Activated CD4-positive, alpha-beta T cell treated with anti-CD3 and anti-CD28 coated beads, Interleukin-2, amount 10 ng/mL, durations not matched to agents 24 days and 14 days (primary cell): ENCODE data around the gene SPAG7. TPM values are rescaled to one million over a fixed set of nuclear protein-coding genes. Genes with fewer than 3 reads are reported as not detected.

Experiments
- DNase-seq: peaks from one replicate; pipeline ENCODE4 v3.0.0; 2022
- H3K27ac Mint-ChIP-seq: one replicate; pipeline ENCODE4 v1.8.0; 2022; ENCODE audit warnings: mild to moderate bottlenecking, mixed read lengths
- H3K27me3 Mint-ChIP-seq: one replicate; pipeline ENCODE4 v1.8.0; 2022; ENCODE audit warnings: mixed read lengths
- H3K36me3 Mint-ChIP-seq: one replicate; pipeline ENCODE4 v1.8.0; 2022; ENCODE audit warnings: low read depth, mild to moderate bottlenecking, mixed read lengths
- H3K4me1 Mint-ChIP-seq: one replicate; pipeline ENCODE4 v1.8.0; 2021; ENCODE audit warnings: mixed read lengths
- H3K4me3 Mint-ChIP-seq: one replicate; pipeline ENCODE4 v1.8.0; 2022; ENCODE audit warnings: mild to moderate bottlenecking, moderate library complexity, mixed read lengths
- H3K9me3 Mint-ChIP-seq: one replicate; pipeline ENCODE4 v1.8.0; 2021; ENCODE audit warnings: mixed read lengths
- intact Hi-C: fragments of 100-400 bp; cut with micrococcal nuclease; formaldehyde crosslinking; loops from one replicate; pipeline ENCODE4 v1.15.1; 2023
- total RNA-seq: library from RNA; stranded (reverse); gene quantifications from 2 replicates; pipeline ENCODE4 v1.2.3, GENCODE V29; 2022

Gene SPAG7
- total RNA-seq, 1 donor from 2014 or later: 58.7 TPM

DNA sequence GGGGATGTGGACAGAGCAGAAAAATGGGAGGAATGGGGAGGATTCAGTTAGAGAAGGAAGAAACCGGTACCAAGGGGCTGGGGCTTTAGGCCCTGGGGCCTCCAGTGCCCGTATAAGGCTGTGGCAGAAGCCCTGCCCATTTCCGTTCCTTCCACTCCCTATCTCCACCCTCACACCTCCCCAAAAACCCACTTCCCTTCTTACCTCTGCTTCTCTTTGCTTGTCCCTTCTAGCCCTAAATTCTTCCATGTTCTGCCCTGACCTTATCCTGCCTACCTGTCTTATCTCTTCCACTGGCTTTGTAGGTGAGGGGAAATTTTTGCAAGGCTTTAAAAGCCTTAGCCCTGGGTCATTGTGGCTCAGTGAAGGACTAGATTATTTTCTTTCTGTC is 23.5 kb downstream of the SPAG7 start:
- H3K4me1 Mint-ChIP-seq: peaks cover 52% of the 10 kb centered on the region
- peak overlapping the region; percentile 95 for H3K4me3 Mint-ChIP-seq
- peak overlapping the region; percentile 95 for H3K27ac Mint-ChIP-seq
- peak; percentile 90 for DNase-seq
- H3K27me3 Mint-ChIP-seq: no peaks in the 10 kb centered on the region
- peaks cover 74% of the 10 kb centered on the region for H3K36me3 Mint-ChIP-seq
- intact Hi-C loops: loop anchor here (2.0 to 10.0 kb wide), 2 partner anchors 75 to 579 kb away; partner anchors contain the start of gene UBE2G1
- no peaks in the 10 kb centered on the region for H3K9me3 Mint-ChIP-seq

DNA sequence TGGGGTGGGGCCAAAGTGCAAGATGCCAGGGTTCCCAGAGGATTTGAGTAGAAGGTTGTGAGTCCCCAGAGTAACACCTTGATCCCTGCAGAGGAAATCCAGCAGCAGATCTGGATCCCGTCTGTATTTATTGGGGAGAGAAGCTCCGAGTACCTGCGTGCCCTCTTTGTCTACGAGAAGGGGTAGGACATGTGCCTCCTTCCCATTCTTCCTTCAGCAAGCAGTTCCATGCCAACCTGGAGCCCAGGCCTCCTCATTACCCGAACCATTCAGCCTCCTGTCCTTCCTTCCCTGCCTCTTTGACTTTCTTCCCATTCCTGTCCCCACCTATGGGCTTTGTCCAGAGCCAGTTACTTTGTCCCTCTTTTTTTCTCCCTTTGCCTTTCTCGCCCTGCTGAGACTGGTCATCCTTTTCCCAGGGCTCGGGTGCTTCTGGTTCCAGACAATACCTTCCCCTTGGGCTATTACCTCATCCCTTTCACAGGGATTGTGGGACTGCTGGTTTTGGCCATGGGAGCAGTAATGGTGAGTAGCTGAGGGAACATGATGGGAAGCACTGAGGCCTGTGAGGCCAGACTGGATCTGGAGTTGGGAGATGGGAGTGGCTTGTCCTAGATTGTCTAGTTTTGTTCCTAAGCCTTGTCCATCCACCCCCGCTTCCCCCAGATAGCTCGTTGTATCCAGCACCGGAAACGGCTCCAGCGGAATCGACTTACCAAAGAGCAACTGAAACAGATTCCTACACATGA is 24.7 kb downstream of the SPAG7 start:
- H3K4me1 Mint-ChIP-seq: peaks cover 60% of the 10 kb centered on the region
- intact Hi-C loops: loop anchor here (10.0 kb wide), 1 partner anchor 578 kb away; the partner anchor contains the start of gene UBE2G1
- no peak for DNase-seq
- no peaks in the 10 kb centered on the region for H3K9me3 Mint-ChIP-seq
- H3K27ac Mint-ChIP-seq: peak overlapping the region; percentile 92
- peaks cover 80% of the 10 kb centered on the region for H3K36me3 Mint-ChIP-seq
- H3K27me3 Mint-ChIP-seq: no peaks in the 10 kb centered on the region
- peak overlapping the region; percentile 95 for H3K4me3 Mint-ChIP-seq

DNA sequence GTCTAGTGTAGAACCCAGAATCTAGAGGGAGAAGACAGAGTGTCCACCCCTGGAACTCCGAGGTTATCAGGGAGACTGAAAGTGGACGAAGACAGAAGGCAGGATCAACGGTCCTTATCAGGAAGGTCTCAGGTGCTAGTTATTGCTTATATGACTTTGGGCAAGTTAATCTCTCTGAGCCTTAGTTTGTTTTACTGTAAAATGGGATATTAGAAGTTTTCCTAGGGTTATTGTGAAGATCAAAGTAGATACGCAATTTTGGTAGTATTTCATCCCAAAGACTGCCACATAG is 26.4 kb downstream of the SPAG7 start:
- H3K27me3 Mint-ChIP-seq: no peaks in the 10 kb centered on the region
- peaks cover 79% of the 10 kb centered on the region for H3K36me3 Mint-ChIP-seq
- peak overlapping the region; percentile 95 for H3K4me3 Mint-ChIP-seq
- no peak for DNase-seq
- intact Hi-C loops: loop anchor here (2.0 to 10.0 kb wide), 3 partner anchors 38 to 576 kb away; partner anchors contain the start of genes CHRNE, NUP88 and UBE2G1
- H3K9me3 Mint-ChIP-seq: no peaks in the 10 kb centered on the region
- H3K4me1 Mint-ChIP-seq: peaks cover 58% of the 10 kb centered on the region
- H3K27ac Mint-ChIP-seq: peak overlapping the region; percentile 92

DNA sequence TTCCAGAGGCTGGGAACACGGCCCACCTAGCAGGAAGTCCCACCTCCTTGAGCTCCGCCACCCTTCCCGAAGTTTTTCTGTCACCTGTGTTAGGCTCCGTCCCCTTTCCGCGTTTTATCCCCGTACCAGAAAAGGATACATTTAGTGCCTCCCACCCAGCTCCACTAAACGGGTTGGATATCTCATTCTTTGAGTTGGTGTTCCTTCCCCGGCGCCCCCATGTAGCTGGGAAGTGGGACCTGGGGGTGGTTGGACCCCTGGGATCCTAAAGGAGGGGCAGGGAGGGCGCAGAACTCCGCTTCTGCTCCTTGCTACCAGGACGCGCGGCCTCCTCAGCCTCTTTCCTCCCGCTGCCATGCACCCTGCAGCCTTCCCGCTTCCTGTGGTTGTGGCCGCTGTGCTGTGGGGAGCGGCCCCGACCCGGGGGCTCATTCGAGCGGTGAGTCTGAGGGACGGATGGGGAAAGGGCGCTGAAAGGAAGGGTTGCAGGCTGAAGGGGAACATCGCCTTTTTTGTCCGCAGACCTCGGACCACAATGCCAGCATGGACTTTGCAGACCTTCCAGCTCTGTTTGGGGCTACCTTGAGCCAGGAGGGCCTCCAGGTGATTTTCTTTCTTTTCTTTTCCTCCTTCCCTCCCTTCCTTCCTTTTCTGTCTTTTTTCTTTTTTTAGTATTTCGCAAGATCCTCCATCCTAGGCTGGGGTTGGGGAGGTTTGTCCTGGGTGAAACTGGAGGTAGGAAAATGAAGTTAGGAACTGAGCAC is 26.9 kb downstream of the SPAG7 start:
- H3K36me3 Mint-ChIP-seq: peaks cover 78% of the 10 kb centered on the region
- DNase-seq: peak; percentile 86
- intact Hi-C loops: loop anchor here (1.0 to 10.0 kb wide), 4 partner anchors 8 to 576 kb away; partner anchors contain the start of genes CHRNE, NUP88, PFN1 and UBE2G1
- peak overlapping the region; percentile 92 for H3K27ac Mint-ChIP-seq
- H3K27me3 Mint-ChIP-seq: no peaks in the 10 kb centered on the region
- no peaks in the 10 kb centered on the region for H3K9me3 Mint-ChIP-seq
- peaks cover 60% of the 10 kb centered on the region for H3K4me1 Mint-ChIP-seq
- H3K4me3 Mint-ChIP-seq: peak overlapping the region; percentile 95

DNA sequence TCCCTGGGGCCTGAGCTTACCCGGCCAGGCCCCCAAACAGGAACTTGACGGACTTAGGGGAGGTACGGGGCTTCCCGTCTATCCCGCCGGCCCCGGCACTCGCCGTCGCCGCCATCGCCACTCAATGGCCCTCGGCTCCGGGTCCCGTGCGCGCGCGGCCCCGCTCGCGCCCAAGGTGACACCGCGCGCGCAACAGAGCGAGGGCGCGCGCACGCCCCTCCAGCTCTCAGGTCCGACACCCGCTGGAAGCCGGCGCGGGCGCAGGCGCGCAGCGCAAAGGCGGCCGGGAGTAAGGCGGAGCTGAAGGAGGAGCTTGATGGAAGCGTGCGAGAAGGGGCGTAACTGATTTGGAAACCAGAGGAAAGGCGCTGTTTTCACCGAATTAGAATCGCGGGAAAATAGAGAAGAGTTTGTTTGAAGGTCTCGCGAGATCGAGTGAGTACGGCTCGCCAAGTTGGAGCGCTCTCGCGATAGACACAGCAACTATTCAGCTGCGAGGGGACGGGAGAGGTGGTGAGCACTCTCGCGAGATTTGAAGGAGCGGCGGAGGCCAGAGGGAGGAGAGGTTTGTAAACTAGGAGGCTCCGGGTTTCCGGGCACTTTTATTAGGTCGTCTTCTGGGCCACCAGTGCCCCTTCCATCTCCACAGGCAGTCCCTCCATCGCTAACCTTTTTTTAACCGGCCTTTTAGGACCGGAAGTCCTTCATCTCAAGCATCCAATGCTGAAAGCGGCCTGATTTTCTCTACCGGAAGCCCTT is 27.6 kb downstream of the SPAG7 start, which contains the start of the genes RNF167 and SLC25A11:
TSS of gene RNF167 (plus strand) at position 473 of the 759 bp plus-strand sequence. CDS start 642 bp downstream, outside the sequence.
TSS of gene SLC25A11 (minus strand) at position 251 of the 759 bp plus-strand sequence. CDS start at position 115, 136 bp downstream.
- Mint-ChIP-seq H3K4me3 (peak within 1 kb of the TSS; percentile 95), H3K27ac (peak within 1 kb of the TSS; percentile 92), H3K36me3 (peaks cover 72% of the 10 kb centered on the region), H3K27me3 (no peaks in the 10 kb centered on the region), H3K9me3 (no peaks in the 10 kb centered on the region), H3K4me1 (peaks cover 52% of the 10 kb centered on the region)
- DNase-seq: peak; percentile 100
- intact Hi-C loops: loop anchor here (1.0 to 10.0 kb wide), 4 partner anchors 8 to 575 kb away; partner anchors contain the start of genes CHRNE, NUP88, PFN1 and UBE2G1

DNA sequence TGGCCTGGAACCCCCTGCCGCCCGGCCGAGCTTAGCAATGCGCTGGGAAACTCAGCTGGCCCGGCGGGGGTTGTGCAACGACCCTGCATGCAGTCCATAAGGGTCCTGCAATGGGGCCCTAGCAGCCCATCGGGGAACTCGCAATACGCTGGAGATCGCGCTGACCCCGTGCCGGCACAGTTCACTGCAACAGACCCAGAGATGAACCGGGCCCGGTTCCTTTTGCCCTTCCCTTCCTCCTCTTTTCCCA is 28.1 kb downstream of the SPAG7 start:
- Mint-ChIP-seq H3K4me3 (peak overlapping the region; percentile 95), H3K27ac (peak overlapping the region; percentile 92), H3K9me3 (no peaks in the 10 kb centered on the region), H3K27me3 (no peaks in the 10 kb centered on the region), H3K4me1 (peaks cover 49% of the 10 kb centered on the region), H3K36me3 (peaks cover 67% of the 10 kb centered on the region)
- intact Hi-C loops: no loop called here
- DNase-seq: no peak

DNA sequence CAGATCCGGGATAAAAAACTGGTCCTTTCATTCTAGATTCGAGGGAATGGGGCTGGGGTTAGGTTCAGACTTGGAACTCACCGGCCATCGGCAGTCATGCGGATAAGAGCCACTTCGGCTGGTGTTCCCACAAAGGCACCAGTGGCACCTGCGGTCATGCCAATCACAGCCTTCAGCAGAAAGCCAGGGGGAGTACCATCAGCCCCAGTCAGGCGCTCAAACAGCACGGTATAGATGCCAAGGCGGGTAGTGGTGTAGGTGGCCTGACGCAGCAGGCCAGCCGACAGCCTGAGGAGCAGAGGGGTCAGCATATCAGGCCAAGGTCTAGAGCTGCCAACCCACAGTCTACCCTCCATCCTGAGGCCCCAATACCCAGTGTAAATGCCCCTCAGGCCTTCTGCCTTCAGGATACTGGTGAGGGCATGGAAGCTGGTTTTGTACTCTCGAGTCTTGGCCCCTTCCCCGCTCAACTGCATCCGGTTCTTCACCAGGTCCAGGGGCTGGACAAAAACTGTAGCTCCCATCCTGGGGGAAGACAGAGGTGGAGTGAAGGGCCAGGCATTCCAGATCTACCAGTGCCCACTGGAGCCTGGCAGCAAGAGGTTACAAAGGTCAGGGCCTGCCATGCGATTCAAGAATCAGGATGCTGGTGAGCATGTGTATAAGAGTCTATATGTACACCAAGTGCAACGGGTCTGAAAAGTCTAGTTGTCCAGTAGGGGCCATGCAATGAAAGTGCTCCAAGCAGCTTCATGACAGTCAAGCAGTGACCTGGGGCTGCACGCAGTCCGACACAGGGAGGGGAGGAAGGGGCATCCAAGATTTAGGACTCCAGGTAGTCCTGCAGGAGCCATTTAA is 28.7 kb downstream of the SPAG7 start:
- Mint-ChIP-seq H3K27me3 (no peaks in the 10 kb centered on the region), H3K4me1 (peaks cover 49% of the 10 kb centered on the region), H3K36me3 (peaks cover 62% of the 10 kb centered on the region), H3K27ac (peak overlapping the region; percentile 92), H3K9me3 (no peaks in the 10 kb centered on the region), H3K4me3 (peak overlapping the region; percentile 95)
- DNase-seq: no peak
- intact Hi-C loops: no loop called here

DNA sequence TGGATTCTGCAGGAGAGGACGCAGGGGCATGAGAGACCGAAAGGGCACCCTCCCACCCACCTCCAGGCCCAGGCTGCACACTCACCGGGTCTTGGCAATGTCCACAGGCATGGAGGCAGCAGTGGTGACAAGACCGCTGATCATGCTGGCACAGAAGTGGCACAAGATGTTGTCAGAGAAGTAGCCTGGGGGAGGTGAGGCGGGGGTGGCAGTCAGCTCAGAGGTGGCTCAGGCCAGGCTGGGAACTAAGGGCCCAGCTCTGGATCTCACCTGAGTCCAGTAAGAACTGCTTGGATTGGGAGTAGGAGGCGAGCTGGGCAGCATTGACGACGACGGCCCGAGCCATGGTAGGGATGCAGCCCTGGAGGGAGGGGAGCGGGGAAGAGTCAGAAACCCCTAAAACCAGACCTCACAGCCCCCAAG is 29.5 kb downstream of the SPAG7 start:
- Mint-ChIP-seq H3K27me3 (no peaks in the 10 kb centered on the region), H3K9me3 (no peaks in the 10 kb centered on the region), H3K27ac (no peak overlapping the region), H3K4me1 (peaks cover 45% of the 10 kb centered on the region), H3K4me3 (peak overlapping the region; percentile 95), H3K36me3 (peaks cover 59% of the 10 kb centered on the region)
- no peak for DNase-seq
- intact Hi-C loops: no loop called here

DNA sequence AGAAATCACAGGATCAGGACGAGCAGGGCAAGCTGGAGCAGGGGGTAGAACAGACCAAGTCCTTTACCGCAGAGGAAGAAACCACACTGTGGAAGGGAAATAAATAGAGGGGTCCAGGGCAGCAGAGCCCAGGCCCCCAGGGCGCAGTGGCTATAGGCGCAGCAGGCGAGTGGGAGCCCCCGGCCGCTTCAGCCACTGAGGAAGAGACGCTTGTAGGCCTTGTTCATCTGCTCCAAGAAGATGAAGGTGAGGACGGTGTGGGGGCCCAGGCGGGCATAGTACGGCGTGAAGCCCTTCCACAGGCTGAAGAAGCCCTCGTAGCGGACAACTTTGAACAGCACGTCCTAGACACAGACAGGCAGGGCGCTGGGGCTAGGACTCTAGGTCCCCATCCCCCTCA is 30.1 kb downstream of the SPAG7 start:
- Mint-ChIP-seq H3K9me3 (no peaks in the 10 kb centered on the region), H3K4me3 (peak overlapping the region; percentile 95), H3K36me3 (peaks cover 56% of the 10 kb centered on the region), H3K4me1 (peaks cover 41% of the 10 kb centered on the region), H3K27ac (no peak overlapping the region), H3K27me3 (no peaks in the 10 kb centered on the region)
- intact Hi-C loops: no loop called here
- DNase-seq: no peak

DNA sequence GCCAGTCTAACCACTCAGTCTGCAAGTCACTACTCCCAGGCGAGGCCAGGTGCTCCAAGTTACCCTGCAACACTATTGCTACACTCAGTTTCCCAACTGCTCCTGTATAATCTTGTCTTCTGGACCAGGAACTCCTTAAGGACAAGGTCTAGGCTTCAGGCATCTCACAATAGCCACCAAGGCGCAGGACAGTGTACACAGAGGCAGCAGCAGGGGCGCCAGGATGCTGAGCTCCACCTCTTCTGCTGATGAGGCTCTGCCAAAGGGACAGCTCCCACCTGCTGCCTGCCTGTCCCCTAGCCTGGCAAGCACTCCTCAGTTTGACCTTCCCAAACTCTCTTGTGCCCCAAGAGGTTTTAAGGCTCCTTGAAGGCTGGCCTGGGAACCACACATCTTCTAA is 31.2 kb downstream of the SPAG7 start:
- Mint-ChIP-seq H3K4me3 (no peak overlapping the region), H3K36me3 (peaks cover 48% of the 10 kb centered on the region), H3K4me1 (peaks cover 35% of the 10 kb centered on the region), H3K9me3 (no peaks in the 10 kb centered on the region), H3K27ac (peak overlapping the region; percentile 49), H3K27me3 (no peaks in the 10 kb centered on the region)
- intact Hi-C loops: no loop called here
- DNase-seq: no peak

DNA sequence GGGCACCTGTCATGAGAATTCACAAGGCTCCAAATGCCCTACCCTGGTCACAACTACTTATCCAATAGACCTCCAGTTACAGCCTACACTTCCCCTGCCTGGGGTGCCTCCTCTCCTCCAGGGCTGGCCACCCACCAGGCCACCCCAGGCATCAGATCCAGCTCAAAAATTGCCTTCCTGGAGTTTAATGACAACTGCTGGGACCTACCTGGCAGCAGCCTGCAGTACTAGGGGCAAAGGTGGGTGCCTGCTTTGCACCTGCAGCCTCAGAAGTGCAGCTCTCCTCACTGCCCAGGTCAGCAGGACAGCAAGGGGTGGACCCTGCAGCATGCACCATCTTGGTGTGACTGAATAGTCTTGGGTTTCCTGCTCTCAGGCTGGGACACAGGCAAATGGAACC is 32.0 kb downstream of the SPAG7 start:
- intact Hi-C loops: no loop called here
- H3K36me3 Mint-ChIP-seq: peaks cover 49% of the 10 kb centered on the region

DNA sequence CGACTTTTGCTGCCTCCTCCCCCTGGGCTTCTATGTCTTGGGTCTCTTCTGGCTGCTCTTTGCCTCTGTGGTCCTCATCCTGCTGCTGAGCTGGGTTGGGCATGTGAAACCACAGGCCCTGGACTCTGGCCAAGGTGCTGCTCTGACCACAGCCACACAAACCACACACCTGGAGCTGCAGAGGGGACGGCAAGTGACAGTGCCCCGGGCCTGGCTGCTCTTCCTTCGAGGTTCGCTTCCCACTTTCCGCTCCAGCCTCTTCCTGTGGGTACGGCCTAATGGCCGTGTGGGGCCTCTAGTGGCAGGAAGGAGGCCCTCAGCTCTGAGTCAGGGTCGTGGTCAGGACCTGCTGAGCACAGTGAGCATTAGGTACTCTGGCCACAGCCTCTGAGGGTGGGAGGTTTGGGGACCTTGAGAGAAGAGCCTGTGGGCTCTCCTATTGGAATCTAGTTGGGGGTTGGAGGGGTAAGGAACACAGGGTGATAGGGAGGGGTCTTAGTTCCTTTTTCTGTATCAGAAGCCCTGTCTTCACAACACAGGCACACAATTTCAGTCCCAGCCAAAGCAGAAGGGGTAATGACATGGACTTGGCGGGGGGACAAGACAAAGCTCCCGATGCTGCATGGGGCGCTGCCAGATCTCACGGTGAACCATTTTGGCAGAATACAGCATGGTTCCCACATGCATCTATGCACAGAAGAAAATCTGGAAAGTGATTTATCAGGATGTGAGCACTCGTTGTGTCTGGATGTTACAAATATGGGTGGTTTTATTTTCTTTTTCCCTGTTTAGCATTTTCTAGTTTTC is 33.2 kb downstream of the SPAG7 start:
- DNase-seq: no peak
- Mint-ChIP-seq H3K4me1 (peaks cover 31% of the 10 kb centered on the region), H3K36me3 (peaks cover 48% of the 10 kb centered on the region), H3K27ac (no peak overlapping the region), H3K4me3 (no peak overlapping the region), H3K27me3 (no peaks in the 10 kb centered on the region), H3K9me3 (no peaks in the 10 kb centered on the region)
- intact Hi-C loops: no loop called here

More for the DNA sequence above, 32.0 kb downstream of the SPAG7 start:
- H3K27ac Mint-ChIP-seq: no peak overlapping the region
- peaks cover 31% of the 10 kb centered on the region for H3K4me1 Mint-ChIP-seq
- H3K4me3 Mint-ChIP-seq: no peak overlapping the region
- no peaks in the 10 kb centered on the region for H3K27me3 Mint-ChIP-seq
- no peak for DNase-seq
- no peaks in the 10 kb centered on the region for H3K9me3 Mint-ChIP-seq
